KOPT-K1 (cell line): ENCODE measurements around the gene CREB5.

Source experiments
- H3K27ac ChIP-seq: fragments of 200-600 bp; sonication (generic); 2 replicates; pipeline ENCODE4 v1.5.1; 2016; ENCODE audit warnings: antibody characterized with exemption, mild to moderate bottlenecking, low read depth, low read length; ENCODE audit not compliant: poor library complexity, severe bottlenecking
- H3K36me3 ChIP-seq: fragments of 200-600 bp; sonication (generic); 2 replicates; pipeline ENCODE4 v1.5.1; 2017; ENCODE audit warnings: antibody characterized with exemption, mild to moderate bottlenecking, low read length, moderate library complexity; ENCODE audit not compliant: insufficient read depth
- H3K9me3 ChIP-seq: fragments of 200-600 bp; sonication (generic); 2 replicates; pipeline ENCODE4 v1.5.1; 2017; ENCODE audit warnings: antibody characterized with exemption, low read length, mild to moderate bottlenecking; ENCODE audit not compliant: insufficient read depth, poor library complexity, severe bottlenecking

CREB5 gene

DNA sequence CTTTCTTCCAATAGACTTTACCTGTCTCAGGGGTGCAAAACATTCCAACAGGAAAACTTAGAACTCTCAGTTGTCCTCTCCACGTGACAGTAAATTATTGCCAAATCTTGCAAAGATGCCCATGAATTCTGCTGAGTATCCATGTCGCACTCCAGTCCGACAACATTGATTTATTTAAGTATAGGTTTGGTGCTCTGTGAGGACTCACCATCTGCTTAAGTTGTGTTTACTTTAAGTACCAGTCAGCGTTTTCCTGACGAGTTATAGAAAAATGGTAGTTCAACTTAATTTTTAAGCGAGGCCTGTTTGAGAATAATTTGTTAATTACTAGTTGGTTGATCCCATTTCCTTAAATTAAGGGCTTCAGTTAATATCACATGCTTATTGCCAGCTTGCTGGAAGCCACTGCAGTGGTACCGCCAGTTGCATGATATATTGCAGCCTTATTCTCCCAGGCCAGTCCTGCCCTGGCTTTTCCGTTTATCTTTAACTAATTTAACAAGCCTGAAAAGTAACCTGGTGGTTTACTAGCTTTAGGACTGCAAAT, 27.8 kb downstream of the CREB5 start:
- Histone ChIP-seq H3K36me3 (no peaks in the 10 kb centered on the region), H3K27ac (no peak overlapping the region), H3K9me3 (no peaks in the 10 kb centered on the region)

GRCh38 chr7:28442540-28443420, 30.5 kb downstream of the CREB5 start:
- Histone ChIP-seq H3K27ac (no peak overlapping the region), H3K36me3 (no peaks in the 10 kb centered on the region), H3K9me3 (no peaks in the 10 kb centered on the region)

- Histone ChIP-seq H3K27ac (no peak overlapping the region), H3K9me3 (no peaks in the 10 kb centered on the region), H3K36me3 (no peaks in the 10 kb centered on the region)
These were observed 33.8 kb downstream of the CREB5 start for GRCh38 chr7:28446131-28446530.

DNA sequence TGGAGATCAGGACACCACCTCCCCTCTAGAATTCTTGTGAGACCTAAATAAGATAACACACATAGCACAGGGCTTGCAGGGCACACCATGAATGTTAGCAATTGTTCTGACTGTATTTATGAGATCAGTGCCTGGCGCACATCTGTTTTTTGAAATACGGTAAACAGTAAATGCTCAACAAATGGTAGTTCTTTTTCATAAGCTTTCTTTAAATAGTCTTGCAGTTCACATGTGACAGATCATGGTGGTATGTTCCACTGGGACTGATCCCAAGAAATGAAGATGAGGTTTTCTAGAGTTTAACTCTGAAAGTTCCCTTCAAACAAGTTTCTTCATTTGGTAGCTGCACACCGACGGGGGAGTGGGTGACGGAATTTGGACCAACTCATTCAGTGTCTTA, 34.8 kb downstream of the CREB5 start:
- no peaks in the 10 kb centered on the region for H3K9me3 ChIP-seq
- no peaks in the 10 kb centered on the region for H3K36me3 ChIP-seq
- no peak overlapping the region for H3K27ac ChIP-seq

- Histone ChIP-seq H3K9me3 (no peaks in the 10 kb centered on the region), H3K36me3 (no peaks in the 10 kb centered on the region)
These were observed 36.4 kb downstream of the CREB5 start for GRCh38 chr7:28448708-28449107.

GRCh38 chr7:28452681-28453080, 40.4 kb downstream of the CREB5 start:
- Histone ChIP-seq H3K27ac (no peak overlapping the region), H3K9me3 (no peaks in the 10 kb centered on the region), H3K36me3 (no peaks in the 10 kb centered on the region)

More at GRCh38 chr7:28448708-28449107, 36.4 kb downstream of the CREB5 start:
- H3K27ac ChIP-seq: no peak overlapping the region

DNA sequence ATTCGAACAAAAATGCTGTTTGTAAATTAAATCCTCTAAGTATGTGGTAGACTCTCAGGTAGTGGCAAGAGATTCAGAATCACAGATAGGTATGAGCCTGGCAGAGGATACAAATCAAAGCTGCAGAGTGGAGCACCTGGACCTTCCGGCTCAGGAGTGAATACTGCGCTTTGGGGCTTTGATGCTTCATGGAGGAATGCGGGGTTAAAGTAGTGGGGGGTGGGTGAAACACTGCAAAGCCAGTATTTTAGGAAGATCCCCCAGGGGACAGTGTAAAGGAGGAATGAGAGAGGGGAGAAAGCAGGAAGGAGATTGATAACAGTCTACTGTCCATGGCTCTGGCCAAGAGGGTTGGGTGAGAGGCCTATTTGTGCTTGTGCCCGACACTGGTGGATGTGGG, 43.2 kb downstream of the CREB5 start:
- no peaks in the 10 kb centered on the region for H3K9me3 ChIP-seq
- H3K27ac ChIP-seq: no peak overlapping the region
- no peaks in the 10 kb centered on the region for H3K36me3 ChIP-seq

DNA sequence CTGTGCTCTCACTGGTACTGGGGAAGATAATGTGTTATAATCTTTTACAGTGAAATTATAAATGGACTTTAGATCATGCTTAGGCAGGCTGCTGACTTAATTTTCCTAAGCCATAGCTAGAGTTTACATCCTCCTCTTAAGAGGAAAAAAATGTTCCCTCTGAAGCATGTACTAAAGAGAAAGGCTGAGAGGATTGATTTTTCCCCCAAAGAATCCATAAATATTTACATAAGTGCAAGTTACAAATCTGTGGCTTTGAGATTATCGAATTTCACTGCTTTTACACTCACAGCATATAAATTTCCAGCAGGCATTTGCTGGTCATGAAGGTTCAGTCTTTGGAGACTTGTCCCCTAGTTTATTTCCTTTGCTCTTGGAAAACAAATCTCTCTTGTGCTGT, 43.7 kb downstream of the CREB5 start:
- H3K27ac ChIP-seq: no peak overlapping the region
- no peaks in the 10 kb centered on the region for H3K9me3 ChIP-seq
- H3K36me3 ChIP-seq: no peaks in the 10 kb centered on the region

GRCh38 chr7:28458732-28459131, 46.4 kb downstream of the CREB5 start:
- Histone ChIP-seq H3K9me3 (no peaks in the 10 kb centered on the region), H3K36me3 (no peaks in the 10 kb centered on the region), H3K27ac (no peak overlapping the region)

DNA sequence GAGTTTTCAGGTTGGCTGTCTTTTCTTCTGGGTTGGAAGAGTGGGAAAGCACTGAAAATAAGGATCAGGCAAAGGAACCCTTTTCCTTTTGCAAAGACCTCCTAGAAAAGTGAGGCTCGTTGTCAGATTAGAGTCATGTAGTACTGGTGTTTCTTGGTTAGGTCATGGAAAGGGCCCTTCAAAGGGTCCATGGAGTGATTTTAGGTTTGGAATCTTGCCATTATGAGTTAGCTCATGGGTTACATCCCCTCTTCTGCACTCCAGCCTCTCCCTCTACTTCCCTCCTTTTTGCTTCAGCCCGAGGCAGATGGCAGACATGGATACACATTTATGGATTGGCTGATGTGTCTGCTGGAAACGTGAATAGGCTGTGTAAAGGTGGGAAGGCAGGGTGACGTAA, 47.0 kb downstream of the CREB5 start:
- H3K27ac ChIP-seq: no peak overlapping the region
- no peaks in the 10 kb centered on the region for H3K36me3 ChIP-seq
- no peaks in the 10 kb centered on the region for H3K9me3 ChIP-seq

DNA sequence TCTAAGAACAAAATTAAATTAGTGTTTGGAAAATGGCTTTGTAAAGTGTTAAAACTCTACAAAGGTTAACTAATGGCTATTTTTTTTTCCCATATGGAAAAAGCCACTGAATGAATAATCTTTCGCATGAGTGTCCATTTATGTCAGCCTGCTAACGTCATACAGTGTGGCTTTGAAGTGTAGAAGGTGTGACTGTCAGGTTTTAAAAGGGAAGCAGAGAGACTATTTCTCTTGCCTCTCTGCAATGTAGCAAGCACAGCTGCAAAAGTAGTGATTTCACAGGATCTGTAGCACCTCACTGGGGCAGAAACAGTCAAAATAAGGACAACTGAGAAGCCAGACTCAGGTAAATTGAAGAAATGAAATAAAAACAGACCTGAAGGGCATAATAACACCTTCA, 53.4 kb downstream of the CREB5 start:
- Histone ChIP-seq H3K27ac (no peak overlapping the region), H3K9me3 (no peaks in the 10 kb centered on the region), H3K36me3 (no peaks in the 10 kb centered on the region)

- no peaks in the 10 kb centered on the region for H3K9me3 ChIP-seq
- no peaks in the 10 kb centered on the region for H3K36me3 ChIP-seq
- H3K27ac ChIP-seq: no peak overlapping the region
These were observed 54.0 kb downstream of the CREB5 start for GRCh38 chr7:28466341-28466740.

GRCh38 chr7:28466885-28467284, 54.6 kb downstream of the CREB5 start:
- H3K36me3 ChIP-seq: no peaks in the 10 kb centered on the region
- no peak overlapping the region for H3K27ac ChIP-seq
- no peaks in the 10 kb centered on the region for H3K9me3 ChIP-seq

DNA sequence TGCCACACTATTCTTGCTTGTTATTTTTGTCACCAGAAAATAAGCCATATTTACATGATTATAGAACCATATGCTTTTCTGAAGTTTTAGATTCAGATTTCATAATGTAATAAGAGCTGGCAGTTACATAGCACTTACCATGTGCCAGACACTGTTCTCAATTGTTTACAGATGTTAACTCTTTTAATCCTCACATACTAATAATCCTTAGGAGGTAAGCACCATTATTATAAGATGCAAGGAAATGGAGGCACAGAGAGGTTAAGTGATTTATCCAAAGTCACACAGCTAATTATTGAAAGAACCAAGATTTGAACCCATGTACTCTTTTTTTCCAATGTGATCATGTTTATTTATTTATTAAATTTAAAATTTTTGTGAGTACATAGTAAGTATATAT, 57.2 kb downstream of the CREB5 start:
- Histone ChIP-seq H3K27ac (no peak overlapping the region), H3K36me3 (no peaks in the 10 kb centered on the region), H3K9me3 (no peaks in the 10 kb centered on the region)

- no peaks in the 10 kb centered on the region for H3K9me3 ChIP-seq
- no peaks in the 10 kb centered on the region for H3K36me3 ChIP-seq
- no peak overlapping the region for H3K27ac ChIP-seq
These were observed 58.0 kb downstream of the CREB5 start for GRCh38 chr7:28470344-28470743.

- Histone ChIP-seq H3K27ac (no peak overlapping the region), H3K9me3 (no peaks in the 10 kb centered on the region), H3K36me3 (no peaks in the 10 kb centered on the region)
These were observed 60.0 kb downstream of the CREB5 start for GRCh38 chr7:28472332-28472731.
